GM18867 (cell line): ENCODE measurements around the gene LGI4.
A peak's percentile ranks its signal among the peaks of the same experiment; 100 is the strongest.
"Not testable (repeated sequence)": the region's sequence is repeated elsewhere in the genome, so short reads cannot be mapped to it uniquely, and the experiment has no call there.

ENCODE experiments used
- ATAC-seq: cut with Tn5 transposase; IDR thresholded peaks from one replicate; pipeline ENCODE4 v1.9.1; 2021; ENCODE audit warnings: mild to moderate bottlenecking, moderate library complexity; ENCODE audit not compliant: unreplicated experiment

Gene LGI4

GRCh38 chr19:35161434-35161743 is 26.5 kb upstream of the LGI4 start:
- no peak for ATAC-seq

GRCh38 chr19:35160629-35161433 is 26.0 kb upstream of the LGI4 start:
- ATAC-seq, result no peak

- no peak for ATAC-seq
These were observed 24.7 kb upstream of the LGI4 start for GRCh38 chr19:35159606-35160005.

GRCh38 chr19:35157431-35157830 is 22.6 kb upstream of the LGI4 start:
- no peak for ATAC-seq

GRCh38 chr19:35156673-35157014 is 21.8 kb upstream of the LGI4 start:
- no peak for ATAC-seq

GRCh38 chr19:35155981-35156672 is 21.3 kb upstream of the LGI4 start:
- ATAC-seq, result no peak

GRCh38 chr19:35155441-35155840 is 20.6 kb upstream of the LGI4 start:
- ATAC-seq, result peak; percentile 34

- peak; percentile 40 for ATAC-seq
These were observed 19.9 kb upstream of the LGI4 start, which contains the start of gene FXYD5 for GRCh38 chr19:35154525-35155406. TSS of gene FXYD5 (plus strand) at chr19:35154735. CDS start at chr19:35155551, 816 bp downstream.

GRCh38 chr19:35153701-35154524 is 19.1 kb upstream of the LGI4 start:
- ATAC-seq, result no peak

GRCh38 chr19:35153129-35153522 is 18.3 kb upstream of the LGI4 start:
- ATAC-seq, result not testable (repeated sequence)

- ATAC-seq, result no peak
These were observed 16.6 kb upstream of the LGI4 start for GRCh38 chr19:35151273-35152065.

- no peak for ATAC-seq
These were observed 15.6 kb upstream of the LGI4 start for GRCh38 chr19:35150445-35150844.

GRCh38 chr19:35149463-35149862 is 14.6 kb upstream of the LGI4 start:
- no peak for ATAC-seq

GRCh38 chr19:35146746-35147459 is 12.0 kb upstream of the LGI4 start:
- no peak for ATAC-seq

GRCh38 chr19:35144600-35145436 is 10.0 kb upstream of the LGI4 start:
- ATAC-seq, result no peak

GRCh38 chr19:35144259-35144599 is 9.4 kb upstream of the LGI4 start:
- no peak for ATAC-seq

- no peak for ATAC-seq
These were observed 9.0 kb upstream of the LGI4 start for GRCh38 chr19:35143818-35144217.

- no peak for ATAC-seq
These were observed 8.4 kb upstream of the LGI4 start, which contains the start of gene FXYD7 for GRCh38 chr19:35143231-35143715. TSS of gene FXYD7 (plus strand) at chr19:35143255. CDS start at chr19:35143334, 79 bp downstream.
